NCI-H2171 treated with DMSO at 0.1 percent for 48 hours (cell line): ENCODE data around the gene USP1.

ENCODE experiments used
- DNase-seq: peaks from one replicate; lab custom pipeline; 2025; lab: John Stamatoyannopoulos, UW

The USP1 gene, protein sequence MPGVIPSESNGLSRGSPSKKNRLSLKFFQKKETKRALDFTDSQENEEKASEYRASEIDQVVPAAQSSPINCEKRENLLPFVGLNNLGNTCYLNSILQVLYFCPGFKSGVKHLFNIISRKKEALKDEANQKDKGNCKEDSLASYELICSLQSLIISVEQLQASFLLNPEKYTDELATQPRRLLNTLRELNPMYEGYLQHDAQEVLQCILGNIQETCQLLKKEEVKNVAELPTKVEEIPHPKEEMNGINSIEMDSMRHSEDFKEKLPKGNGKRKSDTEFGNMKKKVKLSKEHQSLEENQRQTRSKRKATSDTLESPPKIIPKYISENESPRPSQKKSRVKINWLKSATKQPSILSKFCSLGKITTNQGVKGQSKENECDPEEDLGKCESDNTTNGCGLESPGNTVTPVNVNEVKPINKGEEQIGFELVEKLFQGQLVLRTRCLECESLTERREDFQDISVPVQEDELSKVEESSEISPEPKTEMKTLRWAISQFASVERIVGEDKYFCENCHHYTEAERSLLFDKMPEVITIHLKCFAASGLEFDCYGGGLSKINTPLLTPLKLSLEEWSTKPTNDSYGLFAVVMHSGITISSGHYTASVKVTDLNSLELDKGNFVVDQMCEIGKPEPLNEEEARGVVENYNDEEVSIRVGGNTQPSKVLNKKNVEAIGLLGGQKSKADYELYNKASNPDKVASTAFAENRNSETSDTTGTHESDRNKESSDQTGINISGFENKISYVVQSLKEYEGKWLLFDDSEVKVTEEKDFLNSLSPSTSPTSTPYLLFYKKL

DNA sequence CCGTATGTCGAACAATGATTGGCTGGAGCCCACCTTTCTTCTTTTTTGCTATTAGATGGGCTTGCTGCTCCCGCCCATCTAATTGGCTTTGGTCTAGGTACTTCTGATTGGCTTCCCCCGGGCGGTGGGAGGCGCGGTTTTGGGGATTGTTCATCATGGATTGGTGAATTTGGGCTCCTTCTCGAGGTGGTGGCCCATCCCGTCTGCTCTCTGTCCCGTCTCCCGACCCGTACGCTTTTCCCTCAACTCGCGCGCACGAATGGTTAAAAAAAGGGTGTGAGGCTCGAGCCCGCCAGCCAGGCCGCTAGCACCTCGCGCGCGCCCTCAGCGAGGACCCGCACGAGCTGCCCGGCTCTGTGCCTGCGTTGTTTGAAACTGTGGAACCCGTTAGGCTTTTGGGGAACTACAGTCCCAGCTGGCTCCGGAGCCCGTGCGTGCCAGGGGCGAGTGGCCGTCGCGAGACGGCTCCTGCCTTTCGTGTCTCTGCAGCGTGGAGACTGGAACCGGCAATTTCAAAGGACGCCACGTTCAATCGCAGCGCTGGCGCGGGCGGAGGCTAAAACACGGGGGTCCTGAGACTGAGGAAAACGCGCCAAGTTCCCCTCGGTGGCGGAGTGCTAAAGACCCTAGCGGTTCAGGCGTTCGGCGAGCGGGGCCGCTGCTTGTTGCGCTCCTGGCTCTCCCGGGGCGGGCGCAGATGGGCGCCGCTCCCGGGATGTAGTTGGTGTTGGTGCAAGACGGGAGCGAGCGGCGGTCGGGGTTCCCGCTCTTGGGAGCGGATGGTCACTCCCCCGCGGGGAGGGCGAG, at the start of gene USP1:
Gene USP1, plus strand, starts transcription at position 584 of the 807 bp plus-strand sequence. CDS start 2,819 bp downstream, outside the sequence.
- DNase-seq: peak; percentile 100

DNA sequence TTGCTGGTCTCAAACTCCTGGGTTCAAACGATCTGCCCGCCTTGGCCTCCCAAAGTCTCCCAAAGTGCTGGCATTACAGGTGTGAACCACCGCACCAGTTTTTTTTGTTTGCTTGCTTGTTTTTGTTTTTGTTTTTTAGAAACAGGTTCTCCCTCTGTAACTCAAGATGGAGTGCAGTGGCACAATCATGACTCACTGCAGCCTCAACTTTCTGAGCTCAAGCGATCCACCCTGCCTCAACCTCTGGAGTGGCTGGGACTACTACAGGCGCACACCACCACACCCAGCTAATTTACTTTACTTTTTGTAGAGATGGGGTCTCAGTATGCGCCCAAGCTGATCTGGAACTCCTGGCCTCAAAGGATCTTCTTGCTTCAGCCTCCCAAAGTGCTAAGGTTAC, 47.3 kb upstream of the USP1 start:
- DNase-seq: no peak

- DNase-seq: no peak
These were observed 46.8 kb upstream of the USP1 start for GRCh38 chr1:62390071-62390470.

DNA sequence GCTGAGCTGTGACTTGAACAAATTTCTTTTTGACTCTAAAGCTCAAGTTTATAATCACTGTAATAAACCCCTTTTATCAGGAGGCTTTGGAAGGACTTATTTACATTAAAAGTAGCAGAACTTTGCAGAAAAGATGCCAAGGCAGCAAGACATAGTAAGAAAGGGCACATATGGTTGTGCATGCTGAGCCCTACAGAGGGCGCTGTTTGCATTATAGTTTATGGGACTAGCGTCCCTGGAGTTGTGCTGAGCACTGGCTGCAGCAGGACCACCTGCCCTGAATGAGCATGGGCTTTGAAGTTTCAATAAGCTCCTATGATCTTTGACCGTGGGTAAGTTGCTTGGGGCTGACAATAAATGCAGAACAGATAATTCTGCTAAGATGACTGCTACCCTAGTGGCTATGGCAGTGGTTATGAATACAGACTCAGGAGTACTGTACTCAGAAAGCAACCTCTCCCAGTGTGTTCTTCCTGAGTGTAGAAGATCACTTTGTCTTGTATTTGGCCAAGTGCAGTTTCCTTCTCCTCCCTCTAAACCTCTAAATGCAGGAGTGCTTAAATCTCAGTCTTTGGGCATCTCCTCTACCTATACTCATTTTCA, 45.4 kb upstream of the USP1 start:
- peak; percentile 17 for DNase-seq

- no peak for DNase-seq
These were observed 43.9 kb upstream of the USP1 start for GRCh38 chr1:62392951-62393350.

DNA sequence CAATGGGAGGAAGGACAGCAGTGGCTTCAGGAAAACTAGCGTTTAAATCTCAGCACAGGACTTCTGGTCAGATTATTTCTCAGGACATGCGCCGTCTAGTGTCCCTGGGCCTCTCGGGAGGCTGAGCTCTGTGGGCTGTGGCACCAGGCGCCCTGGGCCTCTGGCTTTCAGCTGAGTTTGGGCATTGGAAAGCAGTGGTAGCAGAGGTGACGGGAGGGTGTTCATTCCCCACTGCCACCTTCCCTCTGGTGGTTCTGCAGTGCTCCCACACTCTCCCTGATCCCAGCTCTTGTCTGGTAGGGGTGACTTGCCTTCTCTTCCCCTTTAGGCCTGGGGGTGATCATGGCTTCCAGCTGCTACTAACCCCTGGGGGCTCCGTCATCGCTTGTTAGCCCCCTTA, 42.2 kb upstream of the USP1 start:
- no peak for DNase-seq

GRCh38 chr1:62395291-62395690, 41.6 kb upstream of the USP1 start:
- DNase-seq: no peak

- DNase-seq: no peak
These were observed 40.0 kb upstream of the USP1 start for GRCh38 chr1:62396871-62397270.

DNA sequence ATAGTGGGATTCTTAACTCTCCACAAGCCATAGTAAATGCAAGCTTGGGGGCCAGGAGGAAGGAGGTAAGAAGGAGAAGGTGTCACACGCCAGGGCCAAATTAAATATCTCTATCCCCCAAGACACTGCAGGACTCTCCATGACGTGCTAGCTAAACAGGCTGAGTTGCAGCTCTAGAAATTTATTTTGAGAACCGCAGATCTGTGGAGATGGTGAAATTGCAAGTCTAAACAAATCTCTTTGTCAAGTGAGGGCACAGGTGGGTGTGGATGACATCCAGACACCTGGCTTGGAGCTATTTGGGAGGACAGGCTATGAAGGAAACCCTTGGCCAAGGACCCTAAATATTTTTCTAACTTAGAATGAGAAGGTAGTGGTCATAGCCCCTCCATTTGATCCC, 39.5 kb upstream of the USP1 start:
- DNase-seq: no peak

- DNase-seq: no peak
These were observed 38.5 kb upstream of the USP1 start for GRCh38 chr1:62398377-62398776.

DNA sequence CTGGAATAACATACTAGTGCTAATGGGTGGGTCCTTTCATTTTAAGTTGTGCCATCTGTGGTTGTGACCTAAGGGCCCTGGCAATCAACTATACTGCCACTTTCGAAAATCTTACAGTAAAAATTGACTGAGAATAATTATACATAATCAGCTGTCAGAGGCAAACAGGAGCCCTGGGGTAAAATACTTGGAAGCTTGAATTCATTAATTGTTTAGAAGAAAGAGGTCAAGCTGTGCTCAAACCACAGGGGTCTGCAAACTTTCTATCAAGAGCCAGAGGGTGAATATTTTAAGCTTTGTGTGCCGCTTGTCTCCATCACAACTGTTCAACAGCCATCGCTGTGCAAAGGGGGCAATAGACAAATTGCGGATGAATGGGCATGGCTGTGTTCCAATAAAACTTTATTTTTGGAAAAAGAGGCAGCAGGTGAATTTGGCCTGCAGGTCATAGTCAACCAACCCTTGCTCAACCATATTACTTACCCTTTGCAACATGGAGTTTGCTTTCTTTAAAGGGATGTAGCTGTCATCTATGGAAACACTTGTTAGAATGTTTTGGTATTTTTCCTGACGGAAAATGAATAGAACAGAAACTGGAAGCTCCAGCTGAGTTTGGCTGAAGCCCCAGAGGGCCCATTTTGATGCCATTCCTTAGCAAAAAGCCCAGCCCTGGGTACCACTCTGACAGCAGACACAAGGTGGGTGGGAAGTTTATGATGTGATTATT, 35.7 kb upstream of the USP1 start:
- DNase-seq: no peak

GRCh38 chr1:62405247-62405646, 31.6 kb upstream of the USP1 start:
- DNase-seq: no peak

DNA sequence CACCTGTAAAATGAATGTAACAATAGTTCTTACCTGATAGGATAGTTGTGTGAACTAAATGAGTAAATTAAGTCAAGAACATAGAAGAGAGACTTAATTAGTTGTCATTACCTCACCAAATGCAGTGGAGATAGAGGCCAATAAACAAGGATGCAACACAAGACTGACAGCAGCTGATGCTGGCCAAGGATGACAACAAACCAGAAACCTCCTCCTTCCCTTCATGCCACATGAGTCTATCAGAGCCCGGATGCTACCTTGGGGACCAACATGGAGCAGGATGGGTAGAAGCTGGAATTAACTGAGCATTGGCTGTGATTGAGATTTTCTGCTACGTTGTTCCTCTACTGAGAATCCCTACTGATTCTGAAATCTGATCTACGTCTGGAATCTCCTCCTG, 30.3 kb upstream of the USP1 start:
- peak; percentile 72 for DNase-seq

DNA sequence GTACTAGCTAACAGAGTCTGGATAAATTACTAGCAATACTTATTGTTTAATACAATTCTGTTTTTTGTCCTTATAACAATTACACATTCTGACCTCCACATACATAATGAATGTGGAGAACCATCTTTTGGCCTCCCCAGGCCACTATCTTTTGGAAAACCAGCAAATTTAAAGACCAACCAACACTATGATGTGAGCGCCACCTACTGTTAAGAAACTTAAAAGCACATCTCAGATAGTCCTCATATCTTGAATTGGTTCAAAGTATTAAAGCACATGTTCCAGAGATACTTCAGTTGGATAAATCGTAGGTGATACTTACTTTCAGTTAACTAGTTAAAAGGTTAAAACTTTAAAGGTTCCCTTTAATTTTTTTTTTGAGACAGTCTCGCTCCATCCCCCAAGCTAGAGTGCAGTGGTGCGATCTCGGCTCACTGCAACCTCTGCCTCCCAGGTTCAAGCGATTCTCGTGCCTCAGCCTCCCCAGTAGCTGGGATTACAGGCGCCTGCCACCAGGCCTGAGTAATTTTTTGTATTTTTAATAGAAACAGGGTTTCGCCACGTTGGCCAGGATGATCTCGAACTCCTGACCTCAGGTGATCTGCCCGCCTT, 29.3 kb upstream of the USP1 start:
- peak; percentile 81 for DNase-seq

DNA sequence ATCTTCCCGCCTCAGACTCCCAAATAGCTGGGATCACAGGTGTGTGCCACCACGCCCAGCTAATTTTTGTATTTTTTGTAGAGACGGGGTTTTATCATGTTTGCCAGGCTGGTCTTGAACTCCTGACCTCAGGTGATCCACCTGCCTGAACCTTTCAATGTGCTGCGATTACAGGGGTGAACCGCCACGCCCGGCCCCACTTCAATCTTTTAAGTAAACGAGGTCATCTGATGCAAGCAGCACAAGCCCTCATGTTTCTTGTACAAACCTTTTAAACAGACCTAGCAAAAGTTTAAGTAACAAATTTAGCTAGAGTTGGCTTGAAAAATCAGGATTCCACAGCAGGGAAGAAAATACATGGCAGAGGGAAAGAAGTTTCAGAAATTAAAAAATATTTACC, 21.2 kb upstream of the USP1 start:
- DNase-seq: no peak

GRCh38 chr1:62417351-62417999, 19.4 kb upstream of the USP1 start:
- DNase-seq: peak; percentile 13

DNA sequence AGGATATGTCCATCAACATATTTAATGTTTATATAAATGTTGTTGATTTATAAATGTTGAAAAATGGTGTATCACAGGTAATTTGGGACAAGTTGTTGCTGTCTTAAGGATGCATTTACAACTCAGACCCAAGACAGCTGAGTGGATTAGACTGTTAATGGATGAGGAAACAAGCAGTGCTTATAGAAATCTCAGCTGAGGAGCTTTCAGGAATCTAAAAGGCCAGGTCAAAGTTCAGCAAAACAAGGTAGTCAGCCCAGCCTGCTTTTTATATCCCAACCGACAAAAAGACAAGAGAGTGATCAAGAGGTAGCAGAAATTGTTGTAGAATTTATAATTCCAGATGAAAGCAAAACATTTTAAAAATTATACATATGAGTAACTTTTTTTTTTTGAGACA, 16.6 kb upstream of the USP1 start:
- DNase-seq: no peak

DNA sequence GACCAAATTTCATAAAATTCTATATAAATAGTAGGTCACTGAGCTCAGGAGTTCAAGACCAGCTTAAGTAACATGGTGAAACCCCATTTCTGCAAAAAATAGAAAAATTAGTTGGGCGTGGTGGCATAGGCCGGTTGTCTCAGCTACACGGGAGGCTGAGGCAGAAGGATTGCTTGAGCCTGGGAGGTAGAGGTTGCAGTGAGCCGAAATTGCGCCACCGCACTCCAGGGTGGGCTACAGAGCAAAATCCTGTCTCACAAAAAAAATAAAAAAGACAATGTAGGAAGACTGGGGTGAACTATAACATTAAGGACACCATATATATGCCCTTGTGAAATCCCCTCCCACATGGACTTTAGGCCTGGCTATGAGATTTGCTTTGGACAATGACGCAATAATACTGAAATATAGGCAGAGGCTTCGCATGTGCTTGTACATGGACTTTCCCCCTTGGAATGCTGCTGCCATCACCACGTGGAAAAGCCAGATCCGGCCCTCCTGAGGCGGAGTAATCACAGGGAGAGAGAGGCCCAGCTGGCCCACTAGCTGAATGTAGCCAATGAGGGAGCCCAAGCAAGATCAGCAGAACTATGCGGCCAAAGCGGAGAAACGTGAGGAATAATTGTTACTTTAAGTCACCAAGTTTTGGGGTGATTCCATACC, 13.1 kb upstream of the USP1 start:
- no peak for DNase-seq

DNA sequence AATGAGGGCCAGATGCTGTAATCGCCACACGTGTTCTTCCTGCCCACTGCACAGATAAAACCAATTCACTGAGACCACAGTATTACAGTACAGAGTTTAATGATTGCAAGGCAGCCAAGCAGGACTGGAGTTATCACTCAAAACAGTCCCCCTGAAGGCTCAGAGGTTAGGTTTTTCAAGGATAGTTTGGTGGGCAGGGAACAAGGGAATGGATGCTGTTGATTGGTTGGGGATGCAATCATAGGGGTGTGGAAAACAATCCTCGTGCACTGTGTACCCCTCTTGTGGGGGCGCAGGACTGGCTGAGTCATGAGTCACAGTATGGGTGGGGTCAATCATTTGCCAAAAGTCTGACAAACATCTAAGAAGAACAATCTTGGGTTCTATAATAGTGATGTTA, 12.4 kb upstream of the USP1 start:
- DNase-seq: no peak

DNA sequence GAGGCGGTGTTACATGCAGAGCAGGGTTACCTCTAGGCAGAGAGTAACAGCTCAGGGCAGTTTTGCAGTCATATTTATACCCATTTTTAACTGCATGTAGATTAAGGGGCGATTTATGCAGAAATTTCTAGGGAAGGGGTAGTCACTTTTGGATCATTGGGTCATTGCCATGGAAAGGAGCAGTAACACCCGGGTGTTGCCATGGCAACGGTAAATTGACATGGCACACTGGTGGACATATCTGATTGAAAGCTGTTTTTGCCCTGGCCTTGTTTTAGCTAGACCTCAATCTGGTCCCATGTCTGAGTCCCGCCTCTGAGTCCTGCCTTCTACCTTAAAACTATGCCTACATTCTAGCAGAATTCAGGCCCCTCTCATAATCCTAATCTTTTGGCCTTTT, 11.8 kb upstream of the USP1 start:
- DNase-seq: no peak
